ENCODE data around the gene ABHD16B. TPM values are rescaled to one million over a fixed set of nuclear protein-coding genes. Genes with fewer than 3 reads are reported as not detected.
A peak's percentile ranks its signal among the peaks of the same experiment; 100 is the strongest.

Gene ABHD16B
- total and polyA plus RNA-seq, 2 of the 13 experiments (the other 11 are each of a cell fraction or from before 2014, with no cell fraction given) = not detected

DNA sequence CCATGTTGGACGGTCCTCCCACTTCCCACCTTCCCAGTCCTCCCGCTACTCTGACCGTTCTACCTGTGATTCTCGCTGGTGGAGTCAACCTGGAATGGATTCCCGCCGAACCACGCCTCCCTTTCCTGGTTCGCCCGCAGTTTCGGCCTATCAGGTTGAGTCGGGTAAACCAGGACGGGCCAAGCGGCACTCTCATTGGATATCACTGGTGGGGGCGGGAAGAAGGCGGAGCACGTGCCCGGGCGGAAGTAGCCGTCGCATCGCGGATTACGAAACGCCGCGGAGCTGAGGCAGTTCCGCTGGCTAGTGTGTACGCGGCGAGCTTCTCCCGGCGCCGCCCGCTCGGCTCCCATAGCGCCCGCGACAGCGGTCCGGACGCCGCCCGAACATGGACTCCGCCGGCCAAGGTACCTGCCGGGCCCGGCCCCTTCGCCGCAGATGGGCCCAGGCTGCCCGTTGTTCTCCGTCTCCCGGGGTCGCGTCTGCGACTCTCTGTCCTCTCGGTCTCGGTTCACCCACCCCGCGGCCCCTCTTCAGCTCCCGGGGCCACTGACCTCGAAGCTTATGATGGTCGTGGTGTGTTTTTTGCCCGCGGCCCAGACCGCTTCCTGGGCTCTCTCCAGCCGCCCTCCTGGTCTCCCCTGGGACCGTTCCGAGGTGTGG, 3.8 kb downstream of the ABHD16B start, which contains the start of gene TPD52L2 (continued):
- TF ChIP-seq, protein P1, sequence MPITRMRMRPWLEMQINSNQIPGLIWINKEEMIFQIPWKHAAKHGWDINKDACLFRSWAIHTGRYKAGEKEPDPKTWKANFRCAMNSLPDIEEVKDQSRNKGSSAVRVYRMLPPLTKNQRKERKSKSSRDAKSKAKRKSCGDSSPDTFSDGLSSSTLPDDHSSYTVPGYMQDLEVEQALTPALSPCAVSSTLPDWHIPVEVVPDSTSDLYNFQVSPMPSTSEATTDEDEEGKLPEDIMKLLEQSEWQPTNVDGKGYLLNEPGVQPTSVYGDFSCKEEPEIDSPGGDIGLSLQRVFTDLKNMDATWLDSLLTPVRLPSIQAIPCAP (CRISPR knock-in tag; IDR thresholded peaks at IDR 0.05; ENCODE audit: low read depth) = 0 out of 2 replicates have a peak, but pooled peaks have one; percentile 25
- no peak; the same call in 1 of the 2 replicates for TF ChIP-seq JDP2 (CRISPR knock-in tag; IDR thresholded peaks at IDR 0.05; ENCODE audit: borderline replicate concordance)
- no peak; the same call in 1 of the 2 replicates for TF ChIP-seq GPN1 (CRISPR knock-in tag; IDR thresholded peaks at IDR 0.05; ENCODE audit: borderline replicate concordance)
- TF ChIP-seq KMT2B (CRISPR knock-in tag; IDR thresholded peaks at IDR 0.05) = peak; percentile 92
- TF ChIP-seq SSRP1 (CRISPR knock-in tag; IDR thresholded peaks at IDR 0.05) = no peak
- peak; percentile 83; the same call in 1 of the 2 replicates for TF ChIP-seq THYN1 (CRISPR knock-in tag; IDR thresholded peaks at IDR 0.05; ENCODE audit: borderline replicate concordance, low read depth)
- peak; percentile 20 for TF ChIP-seq MED8 (CRISPR knock-in tag; IDR thresholded peaks at IDR 0.05; ENCODE audit: insufficient replicate concordance)
- peak; percentile 93 for TF ChIP-seq ZSCAN9 (CRISPR knock-in tag; IDR thresholded peaks at IDR 0.05; ENCODE audit: borderline replicate concordance)
- TF ChIP-seq, protein P2, sequence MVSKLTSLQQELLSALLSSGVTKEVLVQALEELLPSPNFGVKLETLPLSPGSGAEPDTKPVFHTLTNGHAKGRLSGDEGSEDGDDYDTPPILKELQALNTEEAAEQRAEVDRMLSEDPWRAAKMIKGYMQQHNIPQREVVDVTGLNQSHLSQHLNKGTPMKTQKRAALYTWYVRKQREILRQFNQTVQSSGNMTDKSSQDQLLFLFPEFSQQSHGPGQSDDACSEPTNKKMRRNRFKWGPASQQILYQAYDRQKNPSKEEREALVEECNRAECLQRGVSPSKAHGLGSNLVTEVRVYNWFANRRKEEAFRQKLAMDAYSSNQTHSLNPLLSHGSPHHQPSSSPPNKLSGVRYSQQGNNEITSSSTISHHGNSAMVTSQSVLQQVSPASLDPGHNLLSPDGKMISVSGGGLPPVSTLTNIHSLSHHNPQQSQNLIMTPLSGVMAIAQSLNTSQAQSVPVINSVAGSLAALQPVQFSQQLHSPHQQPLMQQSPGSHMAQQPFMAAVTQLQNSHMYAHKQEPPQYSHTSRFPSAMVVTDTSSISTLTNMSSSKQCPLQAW (CRISPR knock-in tag; IDR thresholded peaks at IDR 0.05) = peak; percentile 94
- no peak for TF ChIP-seq MTA3 (CRISPR knock-in tag; IDR thresholded peaks at IDR 0.05)
- TF ChIP-seq, protein P3, sequence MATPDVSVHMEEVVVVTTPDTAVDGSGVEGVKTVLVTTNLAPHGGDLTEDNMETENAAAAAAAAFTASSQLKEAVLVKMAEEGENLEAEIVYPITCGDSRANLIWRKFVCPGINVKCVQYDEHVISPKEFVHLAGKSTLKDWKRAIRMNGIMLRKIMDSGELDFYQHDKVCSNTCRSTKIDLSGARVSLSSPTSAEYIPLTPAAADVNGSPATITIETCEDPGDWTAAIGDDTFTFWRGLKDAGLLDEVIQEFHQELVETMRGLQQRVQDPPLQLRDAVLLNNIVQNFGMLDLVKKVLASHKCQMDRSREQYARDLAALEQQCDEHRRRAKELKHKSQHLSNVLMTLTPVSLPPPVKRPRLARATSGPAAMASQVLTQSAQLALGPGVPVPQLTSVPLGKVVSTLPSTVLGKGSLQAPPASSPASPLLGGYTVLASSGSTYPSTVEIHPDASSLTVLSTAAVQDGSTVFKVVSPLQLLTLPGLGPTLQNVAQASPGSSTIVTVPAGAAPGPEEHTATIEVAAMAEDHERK (CRISPR knock-in tag; IDR thresholded peaks at IDR 0.05; ENCODE audit: low read depth) = peak; percentile 65
- peak; percentile 97 for TF ChIP-seq DR1 (CRISPR knock-in tag; IDR thresholded peaks at IDR 0.05)
- TF ChIP-seq, protein P4, sequence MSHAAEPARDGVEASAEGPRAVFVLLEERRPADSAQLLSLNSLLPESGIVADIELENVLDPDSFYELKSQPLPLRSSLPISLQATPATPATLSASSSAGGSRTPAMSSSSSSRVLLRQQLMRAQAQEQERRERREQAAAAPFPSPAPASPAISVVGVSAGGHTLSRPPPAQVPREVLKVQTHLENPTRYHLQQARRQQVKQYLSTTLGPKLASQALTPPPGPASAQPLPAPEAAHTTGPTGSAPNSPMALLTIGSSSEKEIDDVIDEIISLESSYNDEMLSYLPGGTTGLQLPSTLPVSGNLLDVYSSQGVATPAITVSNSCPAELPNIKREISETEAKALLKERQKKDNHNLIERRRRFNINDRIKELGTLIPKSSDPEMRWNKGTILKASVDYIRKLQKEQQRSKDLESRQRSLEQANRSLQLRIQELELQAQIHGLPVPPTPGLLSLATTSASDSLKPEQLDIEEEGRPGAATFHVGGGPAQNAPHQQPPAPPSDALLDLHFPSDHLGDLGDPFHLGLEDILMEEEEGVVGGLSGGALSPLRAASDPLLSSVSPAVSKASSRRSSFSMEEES (CRISPR knock-in tag; IDR thresholded peaks at IDR 0.05) = peak; percentile 99
- peak; percentile 100 for TF ChIP-seq ZFP36L1 (CRISPR knock-in tag; IDR thresholded peaks at IDR 0.05)
- TF ChIP-seq MYC (CRISPR knock-in tag; IDR thresholded peaks at IDR 0.05; ENCODE audit: borderline replicate concordance) = peak; percentile 98
- no peak for TF ChIP-seq NR2F1 (CRISPR knock-in tag; IDR thresholded peaks at IDR 0.05)
- TF ChIP-seq ZNF879 (CRISPR knock-in tag; IDR thresholded peaks at IDR 0.05) = no peak
- TF ChIP-seq ZNF17 (CRISPR knock-in tag; IDR thresholded peaks at IDR 0.05) = 0 out of 2 replicates have a peak, but pooled peaks have one; percentile 44
- TF ChIP-seq, protein P5, sequence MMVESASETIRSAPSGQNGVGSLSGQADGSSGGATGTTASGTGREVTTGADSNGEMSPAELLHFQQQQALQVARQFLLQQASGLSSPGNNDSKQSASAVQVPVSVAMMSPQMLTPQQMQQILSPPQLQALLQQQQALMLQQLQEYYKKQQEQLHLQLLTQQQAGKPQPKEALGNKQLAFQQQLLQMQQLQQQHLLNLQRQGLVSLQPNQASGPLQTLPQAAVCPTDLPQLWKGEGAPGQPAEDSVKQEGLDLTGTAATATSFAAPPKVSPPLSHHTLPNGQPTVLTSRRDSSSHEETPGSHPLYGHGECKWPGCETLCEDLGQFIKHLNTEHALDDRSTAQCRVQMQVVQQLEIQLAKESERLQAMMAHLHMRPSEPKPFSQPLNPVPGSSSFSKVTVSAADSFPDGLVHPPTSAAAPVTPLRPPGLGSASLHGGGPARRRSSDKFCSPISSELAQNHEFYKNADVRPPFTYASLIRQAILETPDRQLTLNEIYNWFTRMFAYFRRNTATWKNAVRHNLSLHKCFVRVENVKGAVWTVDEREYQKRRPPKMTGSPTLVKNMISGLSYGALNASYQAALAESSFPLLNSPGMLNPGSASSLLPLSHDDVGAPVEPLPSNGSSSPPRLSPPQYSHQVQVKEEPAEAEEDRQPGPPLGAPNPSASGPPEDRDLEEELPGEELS (CRISPR knock-in tag; IDR thresholded peaks at IDR 0.05) = 0 out of 2 replicates have a peak, but pooled peaks have one; percentile 71
- peak; percentile 96 for TF ChIP-seq ZBTB38 (CRISPR knock-in tag; IDR thresholded peaks at IDR 0.05)
- no peak for TF ChIP-seq JUN (CRISPR knock-in tag; IDR thresholded peaks at IDR 0.05)
- no peak for TF ChIP-seq ZNF460 (CRISPR knock-in tag; IDR thresholded peaks at IDR 0.05; ENCODE audit: borderline replicate concordance)
- no peak; the same call in 1 of the 2 replicates for TF ChIP-seq ZNF616 (CRISPR knock-in tag; IDR thresholded peaks at IDR 0.05; ENCODE audit: low read depth)

Measured in HepG2 (cell line).